H9 (cell line): ENCODE data around the gene KIR3DL2. TPM values are rescaled to one million over a fixed set of nuclear protein-coding genes. Genes with fewer than 3 reads are reported as not detected.

ENCODE experiments used
- DNase-seq: peaks from one replicate; pipeline ENCODE4 v3.0.0-alpha.2; 2017
- H2AFZ ChIP-seq: one replicate; pipeline ENCODE4 v1.6.1; 2013; ENCODE audit warnings: mild to moderate bottlenecking, low read length, control low read depth, moderate library complexity
- H2AK5ac ChIP-seq: 2 replicates; pipeline ENCODE4 v1.6.1; 2013; ENCODE audit warnings: low read length, control low read depth, mixed read lengths; ENCODE audit not compliant: insufficient read length
- H2BK120ac ChIP-seq: one replicate; pipeline ENCODE4 v1.6.1; 2013; ENCODE audit warnings: low read depth, mild to moderate bottlenecking, low read length, control low read depth, inconsistent platforms; ENCODE audit not compliant: poor library complexity, severe bottlenecking
- H2BK12ac ChIP-seq: 2 replicates; pipeline ENCODE4 v1.6.1; 2013; ENCODE audit warnings: low read length, control low read depth, mixed read lengths, low read depth; ENCODE audit not compliant: insufficient read length
- H2BK15ac ChIP-seq: 2 replicates; pipeline ENCODE4 v1.6.1; 2013; ENCODE audit warnings: low read depth, low read length, control low read depth
- H2BK20ac ChIP-seq: one replicate; pipeline ENCODE4 v1.6.1; 2013; ENCODE audit warnings: low read depth, mild to moderate bottlenecking, low read length, control low read depth, inconsistent platforms; ENCODE audit not compliant: poor library complexity, severe bottlenecking
- H2BK5ac ChIP-seq: 2 replicates; pipeline ENCODE4 v1.6.1; 2013; ENCODE audit warnings: low read length, control low read depth, mixed read lengths; ENCODE audit not compliant: insufficient read length
- H3K14ac ChIP-seq: 2 replicates; pipeline ENCODE4 v1.6.1; 2013; ENCODE audit warnings: low read length, control low read depth; ENCODE audit not compliant: insufficient read depth
- H3K18ac ChIP-seq: 2 replicates; pipeline ENCODE4 v1.6.1; 2013; ENCODE audit warnings: low read depth, mild to moderate bottlenecking, mixed read lengths, low read length, control low read depth; ENCODE audit not compliant: insufficient read length
- H3K23ac ChIP-seq: 2 replicates; pipeline ENCODE4 v1.6.1; 2013; ENCODE audit warnings: low read length, control low read depth, mixed read lengths, low read depth; ENCODE audit not compliant: insufficient read length
- H3K23me2 ChIP-seq: 2 replicates; pipeline ENCODE4 v1.6.1; 2013; ENCODE audit warnings: low read depth, mild to moderate bottlenecking, mixed read lengths, low read length, control low read depth; ENCODE audit not compliant: insufficient read length, poor library complexity, severe bottlenecking
- H3K27ac ChIP-seq: 2 replicates; pipeline ENCODE4 v1.5.1; 2013; ENCODE audit warnings: low read length, control low read depth, mixed read lengths, low read depth; ENCODE audit not compliant: insufficient read length
- H3K27me3 ChIP-seq: 2 replicates; pipeline ENCODE4 v1.6.1; 2013; ENCODE audit warnings: low read length, control low read depth, inconsistent platforms; ENCODE audit not compliant: insufficient read depth
- H3K4ac ChIP-seq: 2 replicates; pipeline ENCODE4 v1.6.1; 2013; ENCODE audit warnings: low read depth, mild to moderate bottlenecking, control low read depth, inconsistent platforms, low read length, moderate library complexity
- H3K4me1 ChIP-seq: 2 replicates; pipeline ENCODE4 v1.6.1; 2013; ENCODE audit warnings: low read length, control low read depth, inconsistent platforms; ENCODE audit not compliant: insufficient read depth
- H3K4me2 ChIP-seq: 2 replicates; pipeline ENCODE4 v1.6.1; 2013; ENCODE audit warnings: low read length, control low read depth, mixed read lengths; ENCODE audit not compliant: insufficient read length, insufficient read depth
- H3K56ac ChIP-seq: 2 replicates; pipeline ENCODE4 v1.6.1; 2013; ENCODE audit warnings: low read depth, mild to moderate bottlenecking, mixed read lengths, low read length, control low read depth; ENCODE audit not compliant: insufficient read length
- H3K79me1 ChIP-seq: 2 replicates; pipeline ENCODE4 v1.6.1; 2013; ENCODE audit warnings: low read depth, mild to moderate bottlenecking, moderate library complexity, low read length, control low read depth, inconsistent platforms; ENCODE audit not compliant: insufficient read depth, poor library complexity, severe bottlenecking
- H3K79me2 ChIP-seq: 2 replicates; pipeline ENCODE4 v1.6.1; 2013; ENCODE audit warnings: low read length, control low read depth, inconsistent platforms; ENCODE audit not compliant: insufficient read depth
- H3K9ac ChIP-seq: 2 replicates; pipeline ENCODE4 v1.6.1; 2013; ENCODE audit warnings: low read length, control low read depth, mixed read lengths; ENCODE audit not compliant: insufficient read length; ENCODE audit errors: extremely low read depth
- H3K9me3 ChIP-seq: one replicate; pipeline ENCODE4 v1.6.1; 2013; ENCODE audit warnings: low read depth, low read length, inconsistent platforms; ENCODE audit not compliant: control insufficient read depth
- H3T11ph ChIP-seq: one replicate; pipeline ENCODE4 v1.6.1; 2013; ENCODE audit warnings: mild to moderate bottlenecking, low read length, control low read depth, inconsistent platforms
- H4K20me1 ChIP-seq: one replicate; pipeline ENCODE4 v1.6.1; 2013; ENCODE audit not compliant: control insufficient read depth, insufficient read length, insufficient read depth
- H4K5ac ChIP-seq: 2 replicates; pipeline ENCODE4 v1.6.1; 2013; ENCODE audit warnings: low read depth, mild to moderate bottlenecking, mixed read lengths, low read length, control low read depth; ENCODE audit not compliant: insufficient read length
- H4K8ac ChIP-seq: replicated peaks from 2 replicates; pipeline ENCODE4 v1.6.1; 2013; ENCODE audit warnings: low read length, control low read depth, mixed read lengths, low read depth; ENCODE audit not compliant: insufficient read length
- H4K91ac ChIP-seq: 2 replicates; pipeline ENCODE4 v1.6.1; 2013; ENCODE audit warnings: low read depth, mild to moderate bottlenecking, moderate library complexity, mixed read lengths, low read length, control low read depth; ENCODE audit not compliant: insufficient read length
- H3K27ac Mint-ChIP-seq, 3 experiments: 2 replicates in 2 of 3; 3 replicates in 1 of 3; pipeline ENCODE4 v1.8.0; 2020 to 2021; ENCODE audit warnings: mixed read lengths in 3 of 3, mild to moderate bottlenecking in 1 of 3, moderate library complexity in 1 of 3
- H3K27me3 Mint-ChIP-seq: 2 replicates; pipeline ENCODE4 v1.8.0; 2021; ENCODE audit warnings: low read depth, mild to moderate bottlenecking, moderate library complexity, mixed read lengths
- H3K36me3 Mint-ChIP-seq, 3 experiments: 2 replicates in 2 of 3; 3 replicates in 1 of 3; pipeline ENCODE4 v1.8.0; 2020 to 2021; ENCODE audit warnings: low read depth in 3 of 3, mixed read lengths in 3 of 3; ENCODE audit not compliant: insufficient read depth in 1 of 3
- H3K4me1 Mint-ChIP-seq, 2 experiments: 2 replicates each; pipeline ENCODE4 v1.8.0; 2020; ENCODE audit warnings: mixed read lengths in 2 of 2
- H3K4me3 Mint-ChIP-seq, 2 experiments: 2 replicates in 1 of 2; 3 replicates in 1 of 2; pipeline ENCODE4 v1.8.0; 2020 to 2021; ENCODE audit warnings: mild to moderate bottlenecking in 2 of 2, mixed read lengths in 2 of 2, moderate library complexity in 1 of 2
- H3K9me3 Mint-ChIP-seq, 2 experiments: 2 replicates in 1 of 2; 3 replicates in 1 of 2; pipeline ENCODE4 v1.8.0; 2020; ENCODE audit warnings: mild to moderate bottlenecking in 2 of 2, mixed read lengths in 2 of 2, moderate library complexity in 1 of 2
- WGBS: extraction: QIAGEN DNeasy Blood & Tissue Kit; methylation state at CpG from one replicate; pipeline ENCODE4 v1.1.7; 2013; ENCODE audit warnings: missing lambda C conversion rate, low lambda C conversion rate, mixed read lengths; ENCODE audit not compliant: insufficient read length; ENCODE audit errors: extremely low coverage; 5-methylcytosine and 5-hydroxymethylcytosine counted together
- total RNA-seq: library from RNA; stranded (reverse); gene quantifications from 2 replicates; pipeline ENCODE4 v1.2.1, GENCODE V29; 2021
- TF ChIP-seq, protein P1 (sequence below): fragments of 200-600 bp; sonication (generic); conservative IDR thresholded peaks from 3 replicates; pipeline ENCODE4 v1.8.0; 2021; ENCODE audit warnings: antibody characterized with exemption, mild to moderate bottlenecking

KIR3DL2 gene
- total RNA-seq, 1 experiment from 2014 or later, result not detected

DNA sequence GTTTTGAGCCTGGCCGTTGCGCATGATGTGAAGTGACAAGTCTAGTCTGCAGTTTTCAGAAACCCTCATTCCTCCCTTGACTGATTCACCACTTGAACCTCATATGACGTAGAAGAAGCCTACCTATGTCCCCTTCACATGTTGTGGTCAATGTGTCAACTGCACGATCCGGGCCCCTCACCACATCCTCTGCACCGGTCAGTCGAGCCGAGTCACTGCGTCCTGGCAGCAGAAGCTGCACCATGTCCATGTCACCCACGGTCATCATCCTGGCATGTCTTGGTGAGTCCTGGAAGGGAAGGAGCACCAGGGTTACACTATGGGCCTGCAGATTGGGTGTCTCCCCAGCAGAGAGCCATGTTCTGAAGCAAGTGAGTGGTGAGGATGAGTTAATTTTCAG, 46.8 kb upstream of the KIR3DL2 start, which contains the start of gene KIR2DL4:
KIR2DL4 (plus strand) TSS at position 201 of the 400 bp plus-strand sequence; CDS start at position 243, 42 bp downstream.
- Histone ChIP-seq H3K14ac (no peak within 1 kb of the TSS), H3K18ac (no peak within 1 kb of the TSS), H4K91ac (no peak within 1 kb of the TSS), H3K9ac (no peak within 1 kb of the TSS), H2BK5ac (no peak within 1 kb of the TSS), H4K8ac (no peak within 1 kb of the TSS), H3K9me3 (peaks cover 84% of the 10 kb centered on the region), H3K4me2 (no peak within 1 kb of the TSS), H4K20me1 (no peaks in the 10 kb centered on the region), H4K5ac (no peak within 1 kb of the TSS), H3K27me3 (no peaks in the 10 kb centered on the region), H3K27ac (no peak within 1 kb of the TSS), H3K79me2 (no peaks in the 10 kb centered on the region), H3K23me2 (no peaks in the 10 kb centered on the region), H3K79me1 (no peaks in the 10 kb centered on the region), H3T11ph (no peak within 1 kb of the TSS), H2BK12ac (no peak within 1 kb of the TSS), H2BK15ac (no peak within 1 kb of the TSS), H3K23ac (no peak within 1 kb of the TSS), H3K4me1 (no peaks in the 10 kb centered on the region), H2BK120ac (no peak within 1 kb of the TSS), H2AK5ac (no peak within 1 kb of the TSS), H3K56ac (no peak within 1 kb of the TSS), H2AFZ (no peak within 1 kb of the TSS), H3K4ac (no peak within 1 kb of the TSS), H2BK20ac (no peak within 1 kb of the TSS)
- H3K4me1 Mint-ChIP-seq, result no peaks in the 10 kb centered on the region
- H3K27me3 Mint-ChIP-seq, result peaks cover 5% of the 10 kb centered on the region; the same call in 1 of the 2 replicates
- H3K4me3 Mint-ChIP-seq, result no peak within 1 kb of the TSS; a peak in 1 of 5 replicates
- no peak within 1 kb of the TSS for H3K27ac Mint-ChIP-seq
- TF ChIP-seq, protein P1, sequence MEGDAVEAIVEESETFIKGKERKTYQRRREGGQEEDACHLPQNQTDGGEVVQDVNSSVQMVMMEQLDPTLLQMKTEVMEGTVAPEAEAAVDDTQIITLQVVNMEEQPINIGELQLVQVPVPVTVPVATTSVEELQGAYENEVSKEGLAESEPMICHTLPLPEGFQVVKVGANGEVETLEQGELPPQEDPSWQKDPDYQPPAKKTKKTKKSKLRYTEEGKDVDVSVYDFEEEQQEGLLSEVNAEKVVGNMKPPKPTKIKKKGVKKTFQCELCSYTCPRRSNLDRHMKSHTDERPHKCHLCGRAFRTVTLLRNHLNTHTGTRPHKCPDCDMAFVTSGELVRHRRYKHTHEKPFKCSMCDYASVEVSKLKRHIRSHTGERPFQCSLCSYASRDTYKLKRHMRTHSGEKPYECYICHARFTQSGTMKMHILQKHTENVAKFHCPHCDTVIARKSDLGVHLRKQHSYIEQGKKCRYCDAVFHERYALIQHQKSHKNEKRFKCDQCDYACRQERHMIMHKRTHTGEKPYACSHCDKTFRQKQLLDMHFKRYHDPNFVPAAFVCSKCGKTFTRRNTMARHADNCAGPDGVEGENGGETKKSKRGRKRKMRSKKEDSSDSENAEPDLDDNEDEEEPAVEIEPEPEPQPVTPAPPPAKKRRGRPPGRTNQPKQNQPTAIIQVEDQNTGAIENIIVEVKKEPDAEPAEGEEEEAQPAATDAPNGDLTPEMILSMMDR, result no peak
- peaks cover 18 to 49% (median 20%) of the 10 kb centered on the region in 3 experiments; a peak in 6 of 7 replicates for H3K36me3 Mint-ChIP-seq
- no peak for DNase-seq
- WGBS, result no CpG with 5 or more reads among the region's 10 CpGs
- H3K9me3 Mint-ChIP-seq, result peaks cover 68 to 72% of the 10 kb centered on the region in 2 experiments
